WERI-Rb-1 (cell line): ENCODE results near the gene GLO1.

ENCODE experiments used
- DNase-seq: peaks from one replicate; pipeline ENCODE4 v3.0.0-alpha.2; 2020
- H3K27ac ChIP-seq: fragments of 250-450 bp; sonication (Bioruptor Pico); 2 replicates; pipeline ENCODE4 v1.5.1; 2020; ENCODE audit warnings: mild to moderate bottlenecking, moderate library complexity
- H3K27me3 ChIP-seq: fragments of 250-450 bp; sonication (Bioruptor Pico); 2 replicates; pipeline ENCODE4 v1.5.1; 2021; ENCODE audit warnings: mild to moderate bottlenecking, low read depth, moderate library complexity; ENCODE audit not compliant: insufficient read depth, severe bottlenecking
- H3K36me3 ChIP-seq: fragments of 250-450 bp; sonication (Bioruptor Pico); 2 replicates; pipeline ENCODE4 v1.5.1; 2020; ENCODE audit warnings: mild to moderate bottlenecking, moderate library complexity
- H3K4me3 ChIP-seq: 2 replicates; pipeline ENCODE4 v1.5.1; 2011; ENCODE audit warnings: low read depth, mild to moderate bottlenecking, control low read depth, low read length
- H3K9me3 ChIP-seq: fragments of 250-450 bp; sonication (Bioruptor Pico); 2 replicates; pipeline ENCODE4 v1.5.1; 2021; ENCODE audit warnings: mild to moderate bottlenecking, moderate library complexity; ENCODE audit not compliant: severe bottlenecking
- TF ChIP-seq, protein P1 (sequence below): IDR thresholded peaks from 2 replicates; pipeline ENCODE4 v1.5.1; 2011; ENCODE audit warnings: low read depth, mild to moderate bottlenecking, control low read depth, inconsistent platforms, low read length

Gene GLO1

GRCh38 chr6:38736951-38737350 lies 34.0 kb upstream of the GLO1 start:
- H3K36me3 ChIP-seq: no peaks in the 10 kb centered on the region
- H3K27ac ChIP-seq: no peak overlapping the region
- peaks cover 10% of the 10 kb centered on the region for H3K9me3 ChIP-seq
- no peaks in the 10 kb centered on the region for H3K27me3 ChIP-seq
- TF ChIP-seq, protein P1, sequence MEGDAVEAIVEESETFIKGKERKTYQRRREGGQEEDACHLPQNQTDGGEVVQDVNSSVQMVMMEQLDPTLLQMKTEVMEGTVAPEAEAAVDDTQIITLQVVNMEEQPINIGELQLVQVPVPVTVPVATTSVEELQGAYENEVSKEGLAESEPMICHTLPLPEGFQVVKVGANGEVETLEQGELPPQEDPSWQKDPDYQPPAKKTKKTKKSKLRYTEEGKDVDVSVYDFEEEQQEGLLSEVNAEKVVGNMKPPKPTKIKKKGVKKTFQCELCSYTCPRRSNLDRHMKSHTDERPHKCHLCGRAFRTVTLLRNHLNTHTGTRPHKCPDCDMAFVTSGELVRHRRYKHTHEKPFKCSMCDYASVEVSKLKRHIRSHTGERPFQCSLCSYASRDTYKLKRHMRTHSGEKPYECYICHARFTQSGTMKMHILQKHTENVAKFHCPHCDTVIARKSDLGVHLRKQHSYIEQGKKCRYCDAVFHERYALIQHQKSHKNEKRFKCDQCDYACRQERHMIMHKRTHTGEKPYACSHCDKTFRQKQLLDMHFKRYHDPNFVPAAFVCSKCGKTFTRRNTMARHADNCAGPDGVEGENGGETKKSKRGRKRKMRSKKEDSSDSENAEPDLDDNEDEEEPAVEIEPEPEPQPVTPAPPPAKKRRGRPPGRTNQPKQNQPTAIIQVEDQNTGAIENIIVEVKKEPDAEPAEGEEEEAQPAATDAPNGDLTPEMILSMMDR: no peak
- H3K4me3 ChIP-seq: no peak overlapping the region
- DNase-seq: no peak

GRCh38 chr6:38730140-38730862 lies 27.4 kb upstream of the GLO1 start:
- H3K27me3 ChIP-seq: no peaks in the 10 kb centered on the region
- H3K27ac ChIP-seq: no peak overlapping the region
- DNase-seq: no peak
- no peaks in the 10 kb centered on the region for H3K36me3 ChIP-seq
- H3K4me3 ChIP-seq: no peak overlapping the region
- H3K9me3 ChIP-seq: peaks cover 5% of the 10 kb centered on the region
- TF ChIP-seq, protein P1: no peak

- DNase-seq: no peak
- no peaks in the 10 kb centered on the region for H3K27me3 ChIP-seq
- H3K9me3 ChIP-seq: no peaks in the 10 kb centered on the region
- TF ChIP-seq, protein P1: no peak
- no peak overlapping the region for H3K27ac ChIP-seq
- H3K4me3 ChIP-seq: no peak overlapping the region
- no peaks in the 10 kb centered on the region for H3K36me3 ChIP-seq
These were observed 25.3 kb upstream of the GLO1 start for GRCh38 chr6:38728203-38728602.

DNA sequence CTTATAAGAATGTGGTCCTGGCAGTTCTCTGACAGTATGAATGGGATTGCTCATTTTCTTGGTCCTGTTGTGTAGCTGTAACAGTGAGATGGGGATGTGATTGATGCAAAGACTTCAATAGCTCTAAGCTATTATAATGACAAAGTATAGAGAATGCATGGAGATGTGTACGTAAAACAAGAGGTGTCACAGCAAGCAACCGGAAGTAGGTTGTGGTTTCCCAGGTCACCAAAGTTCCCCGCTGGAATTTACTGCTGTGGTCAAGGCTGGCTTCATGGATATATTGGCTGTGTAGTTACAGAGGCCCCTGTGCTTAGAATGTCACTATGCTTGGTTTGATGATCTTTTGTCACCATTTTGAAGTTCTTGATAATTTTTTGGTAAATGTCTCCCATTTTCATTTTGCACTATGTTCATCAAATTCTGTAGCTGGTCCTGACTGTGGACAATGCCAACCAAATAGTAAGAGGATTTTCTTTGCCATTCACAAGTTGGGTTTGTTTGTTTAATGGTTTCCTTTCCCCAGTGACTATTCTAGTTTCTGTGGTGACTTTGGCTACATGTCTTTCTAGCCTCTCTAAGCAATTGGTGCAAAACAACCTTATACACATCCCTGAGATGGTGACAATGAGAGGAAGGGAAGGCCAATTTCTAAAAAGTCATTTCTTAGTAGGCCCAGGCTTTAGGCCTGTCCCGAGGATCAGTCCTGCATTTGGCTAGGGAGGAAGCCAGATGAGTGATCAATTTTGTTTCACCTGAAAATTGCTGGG lies 22.7 kb upstream of the GLO1 start:
- no peak for DNase-seq
- Histone ChIP-seq H3K27ac (no peak overlapping the region), H3K36me3 (no peaks in the 10 kb centered on the region)

GRCh38 chr6:38724343-38724742 lies 21.4 kb upstream of the GLO1 start:
- Histone ChIP-seq H3K27ac (no peak overlapping the region), H3K9me3 (no peaks in the 10 kb centered on the region), H3K4me3 (no peak overlapping the region), H3K36me3 (no peaks in the 10 kb centered on the region), H3K27me3 (no peaks in the 10 kb centered on the region)
- no peak for DNase-seq
- TF ChIP-seq, protein P1: no peak

More for the DNA sequence above, 22.7 kb upstream of the GLO1 start:
- Histone ChIP-seq H3K4me3 (no peak overlapping the region), H3K27me3 (no peaks in the 10 kb centered on the region), H3K9me3 (no peaks in the 10 kb centered on the region)
- TF ChIP-seq, protein P1: no peak
